Mucosa of stomach (tissue), 1 donor: ENCODE measurements around the gene ABCC8.

Experiments used
- H3K27me3 ChIP-seq: one replicate; pipeline ENCODE4 v1.7.0; 2013; ENCODE audit warnings: mild to moderate bottlenecking, low read length; ENCODE audit not compliant: control insufficient read depth, insufficient read depth
- H3K36me3 ChIP-seq: one replicate; pipeline ENCODE4 v1.7.0; 2013; ENCODE audit warnings: low read length; ENCODE audit not compliant: control insufficient read depth, insufficient read depth
- H3K4me1 ChIP-seq: one replicate; pipeline ENCODE4 v1.7.0; 2013; ENCODE audit warnings: mild to moderate bottlenecking, low read length; ENCODE audit not compliant: control insufficient read depth, insufficient read depth
- H3K4me3 ChIP-seq: one replicate; pipeline ENCODE4 v1.7.0; 2013; ENCODE audit warnings: low read length
- H3K9ac ChIP-seq: one replicate; pipeline ENCODE4 v1.7.0; 2013; ENCODE audit warnings: mild to moderate bottlenecking, low read length, moderate library complexity
- H3K9me3 ChIP-seq: one replicate; pipeline ENCODE4 v1.7.0; 2013; ENCODE audit warnings: mild to moderate bottlenecking, low read length, moderate library complexity; ENCODE audit not compliant: control insufficient read depth
- donor health status: Pancreatic carcinoma.

Gene ABCC8

DNA sequence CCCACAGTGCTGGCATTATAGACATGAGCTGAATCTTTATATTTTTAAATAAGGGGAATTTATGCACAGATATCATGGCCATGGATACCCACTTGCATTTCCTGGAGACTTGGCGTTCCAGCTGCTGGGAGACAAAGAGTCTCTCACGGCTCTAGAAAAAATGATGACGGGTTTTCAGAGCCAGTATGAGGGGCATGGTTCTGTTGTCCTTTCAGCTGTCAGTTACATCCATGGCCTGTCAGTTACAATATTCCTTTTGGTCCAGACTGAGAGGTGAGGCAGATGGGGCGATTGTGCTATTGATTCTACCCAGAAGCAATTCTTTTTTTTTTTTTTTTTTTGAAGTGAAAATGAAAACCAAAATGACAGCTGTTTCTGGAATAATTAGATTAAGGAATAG is 37.8 kb upstream of the ABCC8 start:
- Histone ChIP-seq H3K9me3 (no peaks in the 10 kb centered on the region), H3K27me3 (no peaks in the 10 kb centered on the region), H3K9ac (no peak overlapping the region), H3K4me1 (no peaks in the 10 kb centered on the region), H3K4me3 (no peak overlapping the region), H3K36me3 (peaks cover 13% of the 10 kb centered on the region)

DNA sequence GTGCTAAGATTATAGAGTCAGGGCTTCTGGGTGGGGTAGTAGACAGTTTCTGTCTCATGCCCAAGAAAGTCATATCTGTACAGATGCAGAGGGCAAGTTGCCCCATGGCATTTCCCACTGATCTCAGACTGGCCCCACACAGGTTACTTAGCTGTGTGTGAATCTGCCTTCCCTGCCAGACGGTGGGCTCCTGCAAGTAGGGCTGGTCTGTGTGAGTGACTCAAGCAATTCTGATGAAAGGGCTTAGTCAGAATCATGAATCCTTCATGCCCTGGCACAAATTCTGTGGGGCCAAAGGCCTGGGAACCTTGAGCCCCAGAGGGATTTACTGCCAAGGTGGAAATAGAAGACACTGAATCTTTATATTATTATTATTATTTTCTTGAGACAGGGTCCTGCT is 37.2 kb upstream of the ABCC8 start:
- Histone ChIP-seq H3K4me1 (no peaks in the 10 kb centered on the region), H3K27me3 (no peaks in the 10 kb centered on the region), H3K9me3 (no peaks in the 10 kb centered on the region), H3K9ac (no peak overlapping the region), H3K4me3 (no peak overlapping the region), H3K36me3 (peaks cover 13% of the 10 kb centered on the region)

DNA sequence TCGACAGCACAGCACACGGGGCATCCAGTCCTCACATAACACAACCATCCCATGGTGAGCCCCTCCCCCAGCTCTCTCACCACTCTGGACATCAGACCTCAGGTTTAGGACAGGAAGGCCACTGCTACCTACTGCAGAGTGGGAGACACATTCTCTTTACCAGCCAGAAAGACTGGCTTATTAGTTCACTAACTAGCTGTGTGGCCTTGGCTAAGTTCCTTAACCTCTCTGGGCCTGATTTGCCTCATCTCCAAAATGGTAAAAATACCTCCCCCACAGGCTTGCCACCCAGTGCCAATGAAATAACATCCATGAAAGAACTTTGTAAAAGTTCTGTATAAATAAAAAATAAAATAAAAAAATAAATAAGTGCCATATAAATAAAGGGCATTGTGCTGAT is 35.5 kb upstream of the ABCC8 start:
- H3K27me3 ChIP-seq, result no peaks in the 10 kb centered on the region
- no peak overlapping the region for H3K9ac ChIP-seq
- no peaks in the 10 kb centered on the region for H3K4me1 ChIP-seq
- no peaks in the 10 kb centered on the region for H3K9me3 ChIP-seq
- peaks cover 7% of the 10 kb centered on the region for H3K36me3 ChIP-seq
- H3K4me3 ChIP-seq, result no peak overlapping the region

DNA sequence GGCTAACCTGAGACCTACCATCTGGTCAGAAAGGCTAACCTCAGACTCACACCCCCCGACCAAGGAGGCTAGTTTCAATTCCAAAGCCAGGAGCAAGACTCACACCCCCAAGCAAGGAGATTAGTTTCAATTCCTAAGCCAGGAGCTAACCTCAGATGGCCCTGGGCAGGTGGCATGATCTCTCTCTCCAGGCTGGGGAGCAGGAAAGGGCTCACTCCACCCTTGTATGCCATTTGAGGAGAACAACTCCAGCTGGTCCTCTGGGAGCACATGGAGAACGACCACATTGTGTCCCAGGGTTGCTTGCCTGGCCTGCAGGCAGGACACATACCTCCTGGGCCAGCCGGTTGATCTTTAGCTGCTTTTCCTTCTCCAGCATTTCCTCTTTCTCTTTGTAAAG is 34.9 kb upstream of the ABCC8 start:
- peaks cover 1% of the 10 kb centered on the region for H3K36me3 ChIP-seq
- no peaks in the 10 kb centered on the region for H3K27me3 ChIP-seq

DNA sequence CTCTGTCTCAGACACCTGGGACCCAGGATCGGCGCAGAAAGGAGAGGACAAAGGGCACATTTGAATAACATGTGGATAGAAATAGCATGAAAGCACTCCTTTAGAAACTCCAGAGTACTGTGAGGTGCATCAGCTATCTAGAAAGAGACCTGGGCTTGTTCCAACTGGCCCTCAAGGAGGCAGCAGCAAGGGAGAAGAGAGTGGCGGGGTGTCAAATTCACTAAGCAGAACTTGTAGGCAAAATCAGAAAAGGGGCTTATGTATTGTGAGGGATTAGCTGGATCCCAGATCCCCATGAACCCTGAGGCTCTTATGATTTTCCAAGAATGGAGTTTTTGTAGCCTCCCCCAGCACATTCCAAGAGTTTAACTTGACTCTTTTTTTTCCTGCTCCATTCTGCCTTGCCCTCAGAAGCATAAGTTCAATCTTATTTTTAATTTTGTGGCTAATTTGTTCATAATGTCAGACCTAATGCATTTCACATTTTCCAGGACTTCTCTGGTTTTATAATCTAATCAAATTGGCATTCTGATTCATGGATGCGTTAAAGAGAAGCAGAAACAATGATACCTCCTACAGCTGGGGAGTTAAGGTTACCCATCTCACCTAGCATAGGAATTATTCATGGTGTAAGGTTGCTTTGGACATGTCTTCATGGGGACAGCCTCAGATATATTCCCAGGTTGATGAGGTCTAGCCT is 34.0 kb upstream of the ABCC8 start:
- Histone ChIP-seq H3K36me3 (no peaks in the 10 kb centered on the region), H3K4me3 (no peak overlapping the region), H3K27me3 (no peaks in the 10 kb centered on the region), H3K4me1 (no peaks in the 10 kb centered on the region), H3K9me3 (no peaks in the 10 kb centered on the region), H3K9ac (no peak overlapping the region)

More for the DNA sequence above, 34.9 kb upstream of the ABCC8 start:
- Histone ChIP-seq H3K9me3 (no peaks in the 10 kb centered on the region), H3K4me3 (no peak overlapping the region), H3K9ac (no peak overlapping the region), H3K4me1 (no peaks in the 10 kb centered on the region)

DNA sequence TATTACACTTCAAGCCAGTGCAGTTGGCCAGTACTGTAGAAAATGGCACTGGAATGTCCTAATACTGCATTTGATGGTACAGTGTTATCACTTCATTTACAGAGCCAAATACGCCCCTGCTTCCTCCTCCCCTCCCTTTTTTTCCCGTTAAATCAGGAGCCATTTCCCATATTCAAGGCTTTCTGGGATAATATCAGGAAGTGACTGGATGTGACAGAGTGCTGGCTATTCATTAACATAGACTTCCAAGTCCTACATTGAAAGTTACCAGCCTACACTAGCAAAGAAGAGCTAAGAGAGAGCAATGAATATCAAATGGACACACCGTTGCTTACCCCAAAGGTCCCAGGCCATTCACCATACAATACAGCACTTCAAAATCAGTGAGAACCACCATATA is 32.1 kb upstream of the ABCC8 start:
- Histone ChIP-seq H3K9me3 (no peaks in the 10 kb centered on the region), H3K36me3 (no peaks in the 10 kb centered on the region), H3K4me3 (no peak overlapping the region), H3K27me3 (no peaks in the 10 kb centered on the region), H3K4me1 (no peaks in the 10 kb centered on the region), H3K9ac (no peak overlapping the region)

DNA sequence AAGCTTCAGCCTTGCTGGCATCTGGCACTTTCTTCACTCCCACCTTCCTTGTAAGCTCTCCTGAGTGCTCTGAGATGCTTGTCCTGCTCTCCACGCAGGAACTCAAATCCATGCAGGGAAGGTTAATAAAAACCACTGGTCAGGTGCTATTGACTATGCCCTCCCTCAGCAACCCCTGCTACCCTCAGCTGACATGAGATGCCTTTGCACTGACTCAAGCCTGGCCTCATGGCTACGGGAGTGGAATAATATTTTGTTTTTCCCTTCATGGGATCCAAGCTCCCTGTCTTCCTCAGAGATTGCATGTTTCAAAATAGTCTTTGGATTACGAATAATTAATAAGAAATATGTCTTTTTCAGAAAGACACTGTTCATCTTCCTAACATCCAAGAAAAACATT is 31.7 kb upstream of the ABCC8 start:
- Histone ChIP-seq H3K27me3 (no peaks in the 10 kb centered on the region), H3K4me3 (no peak overlapping the region), H3K9me3 (no peaks in the 10 kb centered on the region), H3K9ac (no peak overlapping the region), H3K4me1 (no peaks in the 10 kb centered on the region), H3K36me3 (no peaks in the 10 kb centered on the region)

DNA sequence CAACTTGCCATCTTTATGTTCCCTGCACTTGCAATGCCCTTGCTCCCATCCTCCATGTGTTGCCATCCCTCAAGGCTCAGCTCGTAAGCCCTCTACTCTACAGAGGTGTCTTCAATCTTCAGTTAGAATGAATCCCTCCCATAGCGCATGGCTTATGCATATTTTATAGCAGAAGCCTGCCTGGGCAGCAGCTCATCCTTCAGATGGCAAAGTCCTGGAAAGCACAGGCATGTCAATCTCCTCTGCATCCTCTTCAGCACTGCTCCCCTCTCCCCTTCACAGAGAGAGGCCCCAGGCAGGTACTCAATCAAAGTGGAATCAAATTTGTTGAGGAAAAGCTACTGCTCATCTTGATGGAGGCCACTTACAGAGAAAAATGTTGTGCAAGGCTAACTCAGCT is 31.1 kb upstream of the ABCC8 start:
- no peaks in the 10 kb centered on the region for H3K36me3 ChIP-seq
- H3K9me3 ChIP-seq, result no peaks in the 10 kb centered on the region
- no peaks in the 10 kb centered on the region for H3K4me1 ChIP-seq
- H3K4me3 ChIP-seq, result no peak overlapping the region
- no peak overlapping the region for H3K9ac ChIP-seq
- H3K27me3 ChIP-seq, result no peaks in the 10 kb centered on the region

DNA sequence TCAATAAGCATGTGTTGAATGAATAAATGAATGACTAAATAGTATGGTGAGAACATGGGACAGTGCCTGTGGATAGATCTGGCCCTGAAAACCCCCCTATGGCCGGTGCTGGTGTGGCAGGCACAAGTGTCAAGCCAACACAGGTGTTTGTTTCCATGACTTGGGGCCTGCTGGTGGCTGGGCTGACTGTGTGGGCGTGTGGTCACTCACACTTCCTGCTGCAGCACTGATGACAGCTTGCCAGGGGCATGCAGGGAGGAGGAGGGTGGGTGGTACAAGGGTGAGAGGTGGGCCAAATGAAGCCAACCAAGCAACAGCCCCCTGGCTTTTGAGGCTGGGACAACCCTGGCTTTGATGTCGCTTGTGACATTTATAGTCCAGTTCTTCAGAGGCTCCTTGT is 30.3 kb upstream of the ABCC8 start:
- H3K9ac ChIP-seq, result no peak overlapping the region
- no peaks in the 10 kb centered on the region for H3K36me3 ChIP-seq
- no peak overlapping the region for H3K4me3 ChIP-seq
- H3K27me3 ChIP-seq, result no peaks in the 10 kb centered on the region
- H3K9me3 ChIP-seq, result no peaks in the 10 kb centered on the region
- H3K4me1 ChIP-seq, result no peaks in the 10 kb centered on the region

DNA sequence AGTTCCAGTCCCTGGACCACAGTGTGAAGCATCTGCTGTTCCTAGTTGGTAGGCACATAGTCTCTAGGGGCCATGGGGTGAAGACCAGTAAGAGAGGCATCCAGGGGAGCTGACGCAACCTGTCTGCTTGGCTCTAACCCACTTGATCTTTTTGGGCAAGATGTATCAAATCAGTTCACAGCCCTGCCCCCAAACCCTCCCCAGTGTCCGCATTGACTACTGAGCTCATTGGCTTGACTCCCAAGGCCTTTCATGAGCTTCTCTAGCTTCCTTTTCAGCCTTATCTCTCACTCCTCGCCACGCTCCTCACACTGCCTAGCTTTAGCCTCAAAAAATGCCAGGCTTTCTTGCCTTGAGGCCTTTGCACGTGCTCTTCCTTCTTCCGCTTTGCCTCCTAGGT is 29.7 kb upstream of the ABCC8 start:
- H3K4me3 ChIP-seq, result no peak overlapping the region
- H3K9ac ChIP-seq, result no peak overlapping the region
- H3K27me3 ChIP-seq, result no peaks in the 10 kb centered on the region
- no peaks in the 10 kb centered on the region for H3K4me1 ChIP-seq
- no peaks in the 10 kb centered on the region for H3K36me3 ChIP-seq
- H3K9me3 ChIP-seq, result no peaks in the 10 kb centered on the region

DNA sequence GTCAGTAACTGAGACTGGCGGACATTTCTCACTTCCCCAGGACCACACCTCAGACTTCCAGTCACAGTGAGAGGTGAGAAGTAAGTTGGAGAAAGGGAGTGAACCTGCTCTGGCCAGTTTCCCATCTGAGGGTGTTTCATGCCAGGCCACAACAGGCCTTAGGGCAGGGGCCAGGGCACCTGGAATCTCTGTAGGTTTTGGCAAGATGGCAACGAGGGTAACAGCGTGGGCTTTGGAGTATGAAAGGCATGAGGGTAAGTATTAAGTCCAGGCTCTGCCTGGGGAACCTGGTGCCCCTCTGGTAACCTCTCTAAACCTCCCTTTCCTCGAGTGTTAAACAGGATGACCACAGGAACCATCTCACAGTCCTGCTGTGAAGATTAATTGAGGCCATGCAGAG is 28.5 kb upstream of the ABCC8 start:
- Histone ChIP-seq H3K4me3 (no peak overlapping the region), H3K27me3 (no peaks in the 10 kb centered on the region), H3K36me3 (peaks cover 3% of the 10 kb centered on the region), H3K4me1 (no peaks in the 10 kb centered on the region), H3K9ac (no peak overlapping the region), H3K9me3 (no peaks in the 10 kb centered on the region)

DNA sequence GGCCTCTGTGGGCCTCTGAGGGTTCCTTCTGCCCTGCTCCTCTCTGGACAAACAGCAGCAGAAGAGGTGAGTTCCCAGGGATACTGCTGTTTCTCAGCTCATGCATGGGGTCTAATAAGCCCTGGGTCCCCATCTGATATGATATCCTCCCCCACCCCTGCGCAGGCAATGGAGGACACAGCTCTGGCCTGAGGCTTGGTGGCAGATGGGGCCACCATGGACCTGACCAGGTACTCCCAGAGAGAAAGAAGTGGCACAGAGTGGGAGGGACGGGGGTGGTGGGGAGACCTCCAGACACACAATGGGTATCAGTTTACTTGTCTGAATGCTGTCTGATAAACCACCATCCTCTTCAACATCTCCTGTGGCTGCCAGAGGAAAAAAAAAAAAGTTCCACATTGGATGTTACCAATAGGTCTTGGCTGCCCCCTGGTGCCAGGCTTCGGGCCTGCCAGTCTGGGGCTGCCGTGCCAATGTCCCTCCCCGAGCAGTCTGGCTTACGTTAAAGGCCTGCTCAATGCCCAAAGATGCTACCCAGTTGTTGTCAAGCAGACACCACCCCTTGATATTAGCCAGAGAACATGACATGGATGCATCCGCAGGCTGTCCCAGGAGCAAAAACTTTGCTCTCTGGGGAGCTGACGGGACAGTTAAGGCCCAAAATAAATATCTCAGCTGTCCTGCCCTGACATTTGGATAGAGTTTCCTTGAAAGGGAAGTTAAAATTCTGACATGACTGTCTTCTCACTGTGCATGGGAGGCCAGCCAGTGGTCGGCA is 27.9 kb upstream of the ABCC8 start:
- Histone ChIP-seq H3K27me3 (no peaks in the 10 kb centered on the region), H3K9me3 (no peaks in the 10 kb centered on the region), H3K4me1 (no peaks in the 10 kb centered on the region), H3K9ac (no peak overlapping the region), H3K36me3 (peaks cover 3% of the 10 kb centered on the region), H3K4me3 (no peak overlapping the region)
